MCF 10A (cell line): ENCODE results near the gene CALN1. TPM values are rescaled to one million over a fixed set of nuclear protein-coding genes. Genes with fewer than 3 reads are reported as not detected.
"Not testable (repeated sequence)": the region's sequence is repeated elsewhere in the genome, so short reads cannot be mapped to it uniquely, and the experiment has no call there.

Experiments used
- BruUV-seq: library from RNA; stranded (reverse); fragments of 400-500 nt; replicated peaks from 2 replicates; lab custom pipeline; 2021; lab: Mats Ljungman, UMichigan
- CTCF ChIA-PET: fragments of 300-600 bp; sonication (Branson Sonifier 250); formaldehyde crosslinking; extraction: SDS; loops from one replicate; lab custom pipeline; 2021; ENCODE audit warnings: antibody characterized with exemption, inconsistent platforms; lab: Yijun Ruan, JAX
- POLR2A ChIA-PET: fragments of 300-600, 350-650 bp; sonication (Branson Sonifier 250); formaldehyde crosslinking; extraction: SDS; loops from one replicate; lab custom pipeline; 2020; ENCODE audit warnings: antibody characterized with exemption, inconsistent platforms; lab: Yijun Ruan, JAX
- DNase-seq: peaks from one replicate; pipeline ENCODE4 v3.0.0-alpha.2; 2018; ENCODE audit not compliant: unreplicated experiment
- H3K27ac Mint-ChIP-seq: one replicate; pipeline ENCODE4 v1.8.0; 2022; ENCODE audit warnings: mild to moderate bottlenecking, low read depth, mixed read lengths; ENCODE audit not compliant: unreplicated experiment
- H3K27me3 Mint-ChIP-seq: one replicate; pipeline ENCODE4 v1.8.0; 2022; ENCODE audit warnings: mixed read lengths; ENCODE audit not compliant: insufficient read depth, unreplicated experiment
- H3K36me3 Mint-ChIP-seq: one replicate; pipeline ENCODE4 v1.8.0; 2022; ENCODE audit warnings: mild to moderate bottlenecking, moderate library complexity, mixed read lengths; ENCODE audit not compliant: insufficient read depth, unreplicated experiment
- H3K4me1 Mint-ChIP-seq: one replicate; pipeline ENCODE4 v1.8.0; 2022; ENCODE audit warnings: mixed read lengths; ENCODE audit not compliant: insufficient read depth, unreplicated experiment
- H3K4me3 Mint-ChIP-seq: one replicate; pipeline ENCODE4 v1.8.0; 2022; ENCODE audit warnings: mild to moderate bottlenecking, moderate library complexity, mixed read lengths; ENCODE audit not compliant: unreplicated experiment
- H3K9me3 Mint-ChIP-seq: one replicate; pipeline ENCODE4 v1.8.0; 2022; ENCODE audit warnings: mixed read lengths; ENCODE audit not compliant: unreplicated experiment
- CTCF ChIP-seq: fragments of 200-600 bp; IDR thresholded peaks from one replicate; pipeline ENCODE4 v1.8.0; 2022; ENCODE audit warnings: antibody characterized with exemption, mild to moderate bottlenecking; ENCODE audit not compliant: unreplicated experiment
- intact Hi-C: fragments of 100-400 bp; cut with micrococcal nuclease; formaldehyde crosslinking; loops from 2 replicates; pipeline ENCODE4 v1.14.1; 2022
- total RNA-seq: library from RNA; stranded (reverse); gene quantifications from 2 replicates; pipeline ENCODE4 v1.2.3, GENCODE V29; 2022

Gene CALN1
- total RNA-seq, 1 experiment from 2014 or later = not detected

GRCh38 chr7:72078301-72078700 is 333.8 kb downstream of the CALN1 start:
- ChIA-PET CTCF (no interaction called here), POLR2A (no interaction called here)
- no peak overlapping the region for H3K27ac Mint-ChIP-seq
- BruUV-seq = no TSS peak
- H3K36me3 Mint-ChIP-seq = no peaks in the 10 kb centered on the region
- intact Hi-C loops = no loop called here
- no peaks in the 10 kb centered on the region for H3K27me3 Mint-ChIP-seq
- H3K9me3 Mint-ChIP-seq = no peaks in the 10 kb centered on the region
- DNase-seq = no peak
- TF ChIP-seq CTCF = no peak
- H3K4me3 Mint-ChIP-seq = no peak overlapping the region
- H3K4me1 Mint-ChIP-seq = peaks cover 6% of the 10 kb centered on the region

- H3K36me3 Mint-ChIP-seq = no peaks in the 10 kb centered on the region
- CTCF ChIA-PET = no interaction called here
- H3K4me1 Mint-ChIP-seq = peaks cover 6% of the 10 kb centered on the region
- no peak overlapping the region for H3K27ac Mint-ChIP-seq
- H3K4me3 Mint-ChIP-seq = no peak overlapping the region
- H3K9me3 Mint-ChIP-seq = no peaks in the 10 kb centered on the region
- TF ChIP-seq CTCF = no peak
- no TSS peak for BruUV-seq
- POLR2A ChIA-PET = no interaction called here
- no peak for DNase-seq
- H3K27me3 Mint-ChIP-seq = no peaks in the 10 kb centered on the region
- intact Hi-C loops = no loop called here
These were observed 334.4 kb downstream of the CALN1 start for GRCh38 chr7:72077786-72078185.

GRCh38 chr7:72072901-72073300 is 339.2 kb downstream of the CALN1 start:
- Mint-ChIP-seq H3K27me3 (no peaks in the 10 kb centered on the region), H3K4me1 (no peaks in the 10 kb centered on the region), H3K36me3 (no peaks in the 10 kb centered on the region), H3K9me3 (peaks cover 8% of the 10 kb centered on the region), H3K4me3 (no peak overlapping the region), H3K27ac (no peak overlapping the region)
- no peak for DNase-seq
- POLR2A ChIA-PET = no interaction called here
- intact Hi-C loops = no loop called here
- CTCF ChIA-PET = no interaction called here
- TF ChIP-seq CTCF = no peak
- BruUV-seq = no TSS peak

- no TSS peak for BruUV-seq
- POLR2A ChIA-PET = no interaction called here
- CTCF ChIA-PET = no interaction called here
- intact Hi-C loops = no loop called here
- no peak for TF ChIP-seq CTCF
- H3K36me3 Mint-ChIP-seq = no peaks in the 10 kb centered on the region
- no peaks in the 10 kb centered on the region for H3K27me3 Mint-ChIP-seq
- H3K4me3 Mint-ChIP-seq = no peak overlapping the region
- no peak for DNase-seq
- H3K27ac Mint-ChIP-seq = no peak overlapping the region
- H3K4me1 Mint-ChIP-seq = no peaks in the 10 kb centered on the region
- H3K9me3 Mint-ChIP-seq = peaks cover 8% of the 10 kb centered on the region
These were observed 342.9 kb downstream of the CALN1 start for GRCh38 chr7:72069263-72069662.

GRCh38 chr7:72065764-72066163 is 346.4 kb downstream of the CALN1 start:
- intact Hi-C loops, POLR2A ChIA-PET: not testable (repeated sequence)
- CTCF ChIA-PET = interaction anchor here (0.6 kb wide), 1 partner anchor 148 kb away, joined by 3 read pairs; no protein-coding TSS in a partner anchor

More at GRCh38 chr7:72065764-72066163, 346.4 kb downstream of the CALN1 start:
- not testable (repeated sequence) for H3K4me1 Mint-ChIP-seq, H3K27me3 Mint-ChIP-seq, H3K27ac Mint-ChIP-seq, H3K36me3 Mint-ChIP-seq, H3K4me3 Mint-ChIP-seq, H3K9me3 Mint-ChIP-seq, DNase-seq, BruUV-seq
